ENCODE measurements around the gene PSG7.
"Not testable (repeated sequence)": the region's sequence is repeated elsewhere in the genome, so short reads cannot be mapped to it uniquely, and the experiment has no call there.

GRCh38 chr19:42932485-42933101, 4.4 kb downstream of the PSG7 start:
- TF ChIP-seq CTCF (conservative IDR thresholded peaks at IDR 0.05 in 1 of 2, IDR thresholded peaks at IDR 0.05 in 1 of 2; ENCODE audit: low read depth in 1 of 2, low read length in 2 of 2); EZH2 (IDR thresholded peaks at IDR 0.05; ENCODE audit: low read length, missing control alignments): not testable (repeated sequence)
